ENCODE measurements around the gene HIVEP2. TPM values are rescaled to one million over a fixed set of nuclear protein-coding genes. Genes with fewer than 3 reads are reported as not detected.

The HIVEP2 gene
- polyA plus RNA-seq, 3 donors, result 0.16 to 1.4 (median 0.64) TPM

GRCh38 chr6:142965164-142965563, 20.2 kb upstream of the HIVEP2 start:
- no peak overlapping the region for H3K4me3 ChIP-seq (replicated peaks in 1 of 3; ENCODE audit: low read depth in 2 of 3, low read length in 3 of 3)
- no peaks in the 10 kb centered on the region for H3K79me2 ChIP-seq (ENCODE audit: insufficient read depth, low read length)
- H3K36me3 ChIP-seq (replicated peaks in 1 of 2; ENCODE audit: control insufficient read depth in 1 of 2, insufficient read depth in 2 of 2, low read length in 2 of 2), result no peaks in the 10 kb centered on the region
- DNase-seq, result no peak
- no peaks in the 10 kb centered on the region for H3K4me1 ChIP-seq (ENCODE audit: control insufficient read depth in 1 of 2, insufficient read depth in 2 of 2, low read length in 2 of 2)
- H3K27ac ChIP-seq (ENCODE audit: low read depth in 1 of 2, low read length in 2 of 2), result no peak overlapping the region
- H3K9me3 ChIP-seq (replicated peaks in 1 of 2; ENCODE audit: control insufficient read depth in 1 of 2, insufficient read depth in 1 of 2, low read length in 2 of 2), result no peaks in the 10 kb centered on the region
- intact Hi-C loops (cut with micrococcal nuclease), result no loop called here
- no peak for TF ChIP-seq CTCF (IDR thresholded peaks at IDR 0.05)
- H3K27me3 ChIP-seq (ENCODE audit: control insufficient read depth in 2 of 2, insufficient read depth in 2 of 2, low read length in 2 of 2), result no peaks in the 10 kb centered on the region
- H3K9ac ChIP-seq (ENCODE audit: insufficient read depth, low read length, poor library complexity, severe bottlenecking), result no peak overlapping the region
- H3K4me3 Mint-ChIP-seq, result no peak overlapping the region
- WGBS (ENCODE audit: insufficient coverage), result no CpG with 5 or more reads among the region's 1 CpG
- no peaks in the 10 kb centered on the region for H4K20me1 ChIP-seq (ENCODE audit: insufficient read depth, low read length)
- H2AFZ ChIP-seq (ENCODE audit: insufficient read depth, low read depth, low read length, poor library complexity, severe bottlenecking), result no peak overlapping the region
- H3K4me2 ChIP-seq (replicated peaks; ENCODE audit: extremely low read depth, low read length, poor library complexity, severe bottlenecking), result no peak overlapping the region
- peaks cover 0 to 1% (median 0%) of the 10 kb centered on the region in 3 donors for H3K27me3 Mint-ChIP-seq (ENCODE audit: low read depth in 3 of 3)
- H3K4me1 Mint-ChIP-seq, result peaks cover 5% of the 10 kb centered on the region
- no peak overlapping the region for H3K27ac Mint-ChIP-seq
- peaks cover 0 to 5% (median 0%) of the 10 kb centered on the region in 7 donors for H3K9me3 Mint-ChIP-seq
- H3K36me3 Mint-ChIP-seq, result peaks cover 0 to 4% of the 10 kb centered on the region in 2 donors

GRCh38 chr6:142960098-142960497, 15.1 kb upstream of the HIVEP2 start:
- no peak for TF ChIP-seq CTCF (IDR thresholded peaks at IDR 0.05)
- peak overlapping the region in 1 of 2 donors; percentile 3 for H3K27ac ChIP-seq (ENCODE audit: low read depth in 1 of 2, low read length in 2 of 2)
- Mint-ChIP-seq H3K4me3 (peak overlapping the region in 1 of 2 donors; percentile 46), H3K4me1 (peaks cover 14% of the 10 kb centered on the region), H3K27ac (peak overlapping the region; percentile 2 to 70 (median 50)), H3K27me3 (ENCODE audit: low read depth in 3 of 3) (peaks cover 0 to 1% (median 0%) of the 10 kb centered on the region in 3 donors), H3K36me3 (peaks cover 0 to 4% of the 10 kb centered on the region in 2 donors), H3K9me3 (peaks cover 0 to 4% (median 0%) of the 10 kb centered on the region in 7 donors)
- no peak overlapping the region for H3K4me3 ChIP-seq (replicated peaks in 1 of 3; ENCODE audit: low read depth in 2 of 3, low read length in 3 of 3)
- peaks cover 8 to 9% of the 10 kb centered on the region in 2 donors for H3K4me1 ChIP-seq (ENCODE audit: control insufficient read depth in 1 of 2, insufficient read depth in 2 of 2, low read length in 2 of 2)
- H3K79me2 ChIP-seq (ENCODE audit: insufficient read depth, low read length), result no peaks in the 10 kb centered on the region
- no peak overlapping the region for H3K9ac ChIP-seq (ENCODE audit: insufficient read depth, low read length, poor library complexity, severe bottlenecking)
- H3K27me3 ChIP-seq (ENCODE audit: control insufficient read depth in 2 of 2, insufficient read depth in 2 of 2, low read length in 2 of 2), result no peaks in the 10 kb centered on the region
- no peaks in the 10 kb centered on the region for H3K9me3 ChIP-seq (replicated peaks in 1 of 2; ENCODE audit: control insufficient read depth in 1 of 2, insufficient read depth in 1 of 2, low read length in 2 of 2)
- intact Hi-C loops (cut with micrococcal nuclease), result no loop called here
- H2AFZ ChIP-seq (ENCODE audit: insufficient read depth, low read depth, low read length, poor library complexity, severe bottlenecking), result no peak overlapping the region
- H3K36me3 ChIP-seq (replicated peaks in 1 of 2; ENCODE audit: control insufficient read depth in 1 of 2, insufficient read depth in 2 of 2, low read length in 2 of 2), result no peaks in the 10 kb centered on the region
- H3K4me2 ChIP-seq (replicated peaks; ENCODE audit: extremely low read depth, low read length, poor library complexity, severe bottlenecking), result no peak overlapping the region
- no peaks in the 10 kb centered on the region for H4K20me1 ChIP-seq (ENCODE audit: insufficient read depth, low read length)
- DNase-seq, result peak; percentile 64 to 84 (median 78)
